H1 (cell line): ENCODE data around the gene ROBO2. TPM values are rescaled to one million over a fixed set of nuclear protein-coding genes. Genes with fewer than 3 reads are reported as not detected.

ENCODE experiments used
- CTCF ChIA-PET: fragments of 300-600 bp; sonication (Branson Sonifier 250); formaldehyde crosslinking; loops from one replicate; lab custom pipeline; 2021; ENCODE audit not compliant: partially characterized antibody; lab: Charles Lee
- POLR2A ChIA-PET: fragments of 300-600 bp; sonication (Branson Sonifier 250); formaldehyde crosslinking; loops from one replicate; lab custom pipeline; 2021; ENCODE audit warnings: inconsistent platforms; ENCODE audit not compliant: partially characterized antibody; lab: Charles Lee
- DNase-seq, 2 experiments: peaks; one replicate each; pipeline versions ENCODE4 v3.0.0 to v3.0.0-alpha.2; 2010 to 2022; ENCODE audit warnings: low spot score in 2 of 2, low read depth in 1 of 2, mixed read lengths in 1 of 2
- FAIRE-seq: peaks from 2 replicates; lab custom pipeline; 2011; peaks lifted over from hg19 to GRCh38; lab: Jason Lieb, UNC
- H2AFZ ChIP-seq: 2 replicates; pipeline ENCODE4 v1.8.1; 2012; ENCODE audit warnings: low read length, inconsistent platforms
- H2AK5ac ChIP-seq: 2 replicates; pipeline ENCODE4 v1.6.1; 2013; ENCODE audit warnings: low read depth, low read length
- H2BK120ac ChIP-seq: replicated peaks from 2 replicates; pipeline ENCODE3; 2013; ENCODE audit warnings: low read depth, low read length, inconsistent platforms
- H2BK12ac ChIP-seq: 2 replicates; pipeline ENCODE4 v1.6.1; 2013; ENCODE audit warnings: low read depth, low read length
- H2BK15ac ChIP-seq: 2 replicates; pipeline ENCODE4 v1.6.1; 2013; ENCODE audit warnings: low read length
- H2BK20ac ChIP-seq: 2 replicates; pipeline ENCODE4 v1.6.1; 2013; ENCODE audit warnings: low read length
- H2BK5ac ChIP-seq: 2 replicates; pipeline ENCODE4 v1.6.1; 2013; ENCODE audit warnings: low read depth, low read length
- H3K14ac ChIP-seq: 2 replicates; pipeline ENCODE4 v1.6.1; 2013; ENCODE audit warnings: inconsistent platforms; ENCODE audit not compliant: insufficient read length
- H3K18ac ChIP-seq: 2 replicates; pipeline ENCODE4 v1.6.1; 2013; ENCODE audit warnings: low read length; ENCODE audit errors: extremely low read depth
- H3K23ac ChIP-seq: 2 replicates; pipeline ENCODE4 v1.6.1; 2013; ENCODE audit warnings: inconsistent platforms; ENCODE audit not compliant: insufficient read length
- H3K23me2 ChIP-seq: 2 replicates; pipeline ENCODE4 v1.6.1; 2013; ENCODE audit warnings: low read depth, low read length
- H3K27ac ChIP-seq: 2 replicates; pipeline ENCODE4 v1.6.1; 2011; ENCODE audit warnings: low read depth, low read length, inconsistent platforms
- H3K27me3 ChIP-seq, 4 experiments: replicated peaks in 1 of 4; 1 replicate in 1 of 4; 2 replicates in 3 of 4; pipeline versions ENCODE4 v1.6.1 to v1.8.1; 2011 to 2013; ENCODE audit warnings: low read length in 3 of 4, mild to moderate bottlenecking in 3 of 4, inconsistent platforms in 2 of 4, mixed read lengths in 2 of 4, moderate library complexity in 1 of 4; ENCODE audit not compliant: control insufficient read depth in 3 of 4, insufficient read depth in 3 of 4; ENCODE audit errors: extremely low read depth in 1 of 4
- H3K36me3 ChIP-seq, 4 experiments: 2 replicates each; pipeline versions ENCODE4 v1.6.1 to v1.8.1; 2011 to 2013; ENCODE audit warnings: mild to moderate bottlenecking in 4 of 4, low read length in 3 of 4, moderate library complexity in 2 of 4, control low read depth in 1 of 4, inconsistent platforms in 1 of 4; ENCODE audit not compliant: insufficient read depth in 4 of 4, control insufficient read depth in 2 of 4
- H3K4ac ChIP-seq: replicated peaks from 2 replicates; pipeline ENCODE3; 2013; ENCODE audit warnings: low read length, low read depth, mixed read lengths, inconsistent platforms; ENCODE audit not compliant: insufficient read length
- H3K4me1 ChIP-seq, 4 experiments: replicated peaks in 1 of 4; 1 replicate in 1 of 4; 2 replicates in 3 of 4; pipeline versions ENCODE4 v1.6.1 to v1.8.1; 2011 to 2013; ENCODE audit warnings: low read length in 3 of 4, inconsistent platforms in 2 of 4, mixed read lengths in 1 of 4; ENCODE audit not compliant: insufficient read depth in 4 of 4, control insufficient read depth in 3 of 4
- H3K4me2 ChIP-seq, 2 experiments: 2 replicates each; pipeline versions ENCODE4 v1.6.1 to v1.8.1; 2011 to 2013; ENCODE audit warnings: low read depth in 2 of 2, low read length in 2 of 2, control low read depth in 1 of 2, inconsistent platforms in 1 of 2, mild to moderate bottlenecking in 1 of 2; ENCODE audit not compliant: insufficient read depth in 1 of 2
- H3K4me3 ChIP-seq, 4 experiments: fragments of 200-600, 300-600 bp in 1 of 4; sonication (generic), shearing (Covaris generic), sonication (Bioruptor Twin) in 1 of 4; 2 replicates each; pipeline versions ENCODE4 v1.5.1 to v1.8.1; 2011 to 2016; ENCODE audit warnings: low read length in 4 of 4, low read depth in 3 of 4, control low read depth in 2 of 4, inconsistent platforms in 2 of 4, mild to moderate bottlenecking in 2 of 4, mixed read lengths in 1 of 4, moderate library complexity in 1 of 4; ENCODE audit not compliant: insufficient read depth in 2 of 4; ENCODE audit errors: extremely low read depth in 1 of 4
- H3K56ac ChIP-seq: replicated peaks from 2 replicates; pipeline ENCODE3; 2013; ENCODE audit warnings: low read depth, mild to moderate bottlenecking, mixed read lengths, low read length, inconsistent platforms; ENCODE audit not compliant: insufficient read length
- H3K79me1 ChIP-seq: 2 replicates; pipeline ENCODE4 v1.6.1; 2013; ENCODE audit warnings: low read depth, low read length, control low read depth
- H3K79me2 ChIP-seq, 2 experiments: 2 replicates each; pipeline versions ENCODE4 v1.6.1 to v1.8.1; 2012 to 2013; ENCODE audit warnings: low read length in 2 of 2, mild to moderate bottlenecking in 2 of 2, inconsistent platforms in 1 of 2; ENCODE audit not compliant: insufficient read depth in 2 of 2, control insufficient read depth in 1 of 2
- H3K9ac ChIP-seq, 4 experiments: replicated peaks in 1 of 4; 1 replicate in 1 of 4; 2 replicates in 3 of 4; pipeline versions ENCODE4 v1.6.1 to v1.8.1; 2011 to 2013; ENCODE audit warnings: low read depth in 3 of 4, low read length in 3 of 4, control low read depth in 2 of 4, mild to moderate bottlenecking in 2 of 4, moderate library complexity in 2 of 4, inconsistent platforms in 1 of 4; ENCODE audit errors: extremely low read depth in 1 of 4
- H3K9me3 ChIP-seq, 2 experiments: 2 replicates each; pipeline versions ENCODE4 v1.6.1 to v1.8.1; 2012 to 2013; ENCODE audit warnings: mild to moderate bottlenecking in 2 of 2, moderate library complexity in 2 of 2, control low read depth in 1 of 2, inconsistent platforms in 1 of 2, low read depth in 1 of 2, low read length in 1 of 2, mixed read lengths in 1 of 2; ENCODE audit not compliant: insufficient read depth in 2 of 2
- H4K20me1 ChIP-seq, 2 experiments: replicated peaks in 1 of 2; 2 replicates each; pipeline versions ENCODE3 to v1.8.1; 2011 to 2013; ENCODE audit warnings: inconsistent platforms in 2 of 2, low read length in 2 of 2, mild to moderate bottlenecking in 1 of 2; ENCODE audit not compliant: insufficient read depth in 2 of 2, control insufficient read depth in 1 of 2
- H4K5ac ChIP-seq: 2 replicates; pipeline ENCODE4 v1.6.1; 2013; ENCODE audit warnings: low read length, low read depth, mixed read lengths, inconsistent platforms; ENCODE audit not compliant: insufficient read length
- H4K8ac ChIP-seq: 2 replicates; pipeline ENCODE4 v1.8.0; 2013; ENCODE audit warnings: mild to moderate bottlenecking, moderate library complexity, low read length, inconsistent platforms; ENCODE audit not compliant: insufficient read depth; ENCODE audit errors: extremely low read depth
- H4K91ac ChIP-seq: replicated peaks from 2 replicates; pipeline ENCODE3; 2013; ENCODE audit warnings: low read length, mixed read lengths, inconsistent platforms; ENCODE audit not compliant: insufficient read length
- RBBP5 ChIP-seq: IDR thresholded peaks from 2 replicates; pipeline ENCODE4 v1.7.1; 2012; ENCODE audit warnings: low read depth, mild to moderate bottlenecking, inconsistent platforms, low read length, moderate library complexity, borderline replicate concordance
- SIRT6 ChIP-seq: IDR thresholded peaks from one replicate; pipeline ENCODE4 v1.7.1; 2012; ENCODE audit warnings: low read length, inconsistent platforms
- TCF12 ChIP-seq: IDR thresholded peaks from 2 replicates; pipeline ENCODE4 v1.6.1; 2011; ENCODE audit warnings: low read depth, mild to moderate bottlenecking, low read length
- WGBS, 2 experiments: shearing (Covaris generic) in 1 of 2; methylation state at CpG; one replicate each; pipeline versions ENCODE4 v1.1.6 to v1.1.7; 2013 to 2015; ENCODE audit warnings: low lambda C conversion rate in 2 of 2, mixed read lengths in 2 of 2, inconsistent platforms in 1 of 2, low coverage in 1 of 2, missing lambda C conversion rate in 1 of 2; ENCODE audit not compliant: insufficient replicate concordance in 2 of 2, insufficient coverage in 1 of 2, insufficient read length in 1 of 2; ENCODE audit errors: extremely low coverage in 1 of 2, missing lambda C conversion rate in 1 of 2; 5-methylcytosine and 5-hydroxymethylcytosine counted together
- polyA plus RNA-seq, 7 experiments: library from polyadenylated mRNA; depleted of rRNA in 3 of 7; stranded (reverse) in 5 of 7; unstranded in 2 of 7; fragments of >200 nt in 5 of 7; fragments of 200-250 nt in 2 of 7; gene quantifications; 1 replicate in 5 of 7; 2 replicates in 1 of 7; 4 replicates in 1 of 7; pipeline versions ENCODE4 v1.2.1 to v1.2.3, GENCODE V29; 2011 to 2013; ENCODE audit warnings: missing spikeins in 2 of 7, mixed read lengths in 2 of 7
- total RNA-seq: library from RNA; stranded (reverse); fragmentation: NEBNext Ultra II Directional; extraction: Animal tissue kit (Norgen Biotek cat#: 25700); gene quantifications from 2 replicates; pipeline ENCODE4 v1.2.1, GENCODE V29; 2021

Gene ROBO2
- total and polyA plus RNA-seq, 2 of the 8 experiments (the other 6 are each of a cell fraction or from before 2014, with no cell fraction given): 1.5 to 2.9 TPM

GRCh38 chr3:77182341-77182740 lies 142.4 kb downstream of the ROBO2 start:
- H4K5ac ChIP-seq: no peak overlapping the region
- H3K27me3 ChIP-seq: peaks cover 0 to 1% (median 0%) of the 10 kb centered on the region in 4 experiments; a peak in 1 of 7 replicates
- no peak overlapping the region for H2AFZ ChIP-seq
- TF ChIP-seq SIRT6 (no peak), TCF12 (no peak), RBBP5 (no peak)
- no peaks in the 10 kb centered on the region for H3K79me2 ChIP-seq
- H3K18ac ChIP-seq: no peak overlapping the region
- H3K9ac ChIP-seq: no peak overlapping the region
- no peaks in the 10 kb centered on the region for H3K36me3 ChIP-seq
- H2BK15ac ChIP-seq: no peak overlapping the region
- H3K23ac ChIP-seq: no peak overlapping the region
- WGBS, 2 experiments: 87% methylated on average over 4 of the region's 4 CpGs; no CpG with 5 or more reads in 1 of the 2 experiments
- H2BK12ac ChIP-seq: no peak overlapping the region
- no peak overlapping the region for H3K4me2 ChIP-seq
- H4K8ac ChIP-seq: no peak overlapping the region
- DNase-seq (no peak), FAIRE-seq (no peak)
- H3K14ac ChIP-seq: no peak overlapping the region
- H3K56ac ChIP-seq: no peak overlapping the region
- H3K27ac ChIP-seq: no peak overlapping the region
- ChIA-PET CTCF (interaction anchor here (0.8 to 1.6 kb wide), 2 partner anchors 47 to 138 kb away, joined by 3 to 4 read pairs; no protein-coding TSS in a partner anchor), POLR2A (no interaction called here)
- H3K23me2 ChIP-seq: no peaks in the 10 kb centered on the region
- no peak overlapping the region for H2AK5ac ChIP-seq
- H3K4ac ChIP-seq: no peak overlapping the region
- H3K4me1 ChIP-seq: peaks cover 0 to 2% (median 0%) of the 10 kb centered on the region in 4 experiments; a peak in 1 of 7 replicates
- H3K79me1 ChIP-seq: no peaks in the 10 kb centered on the region
- H2BK120ac ChIP-seq: no peak overlapping the region
- H2BK20ac ChIP-seq: no peak overlapping the region
- no peak overlapping the region for H4K91ac ChIP-seq
- no peak overlapping the region for H3K4me3 ChIP-seq
- no peaks in the 10 kb centered on the region for H4K20me1 ChIP-seq
- no peaks in the 10 kb centered on the region for H3K9me3 ChIP-seq
- no peak overlapping the region for H2BK5ac ChIP-seq
